GM10266 (cell line): Measurements from ENCODE around the gene ANKRD12.
"Not testable (repeated sequence)": the region's sequence is repeated elsewhere in the genome, so short reads cannot be mapped to it uniquely, and the experiment has no call there.

Experiments used
- DNase-seq: peaks from one replicate; pipeline ENCODE4 v3.0.0; 2012; ENCODE audit errors: extremely low spot score
- CTCF ChIP-seq: IDR thresholded peaks from 2 replicates; pipeline ENCODE4 v1.5.1; 2012; ENCODE audit warnings: mild to moderate bottlenecking, low read depth; ENCODE audit not compliant: control insufficient read depth, insufficient read depth; ENCODE audit errors: missing control alignments

ANKRD12 gene

GRCh38 chr18:9248661-9249060 is 112.1 kb downstream of the ANKRD12 start:
- no peak for DNase-seq

GRCh38 chr18:9249254-9249653 is 112.7 kb downstream of the ANKRD12 start:
- no peak for DNase-seq
- TF ChIP-seq CTCF = no peak

More at GRCh38 chr18:9248661-9249060, 112.1 kb downstream of the ANKRD12 start:
- TF ChIP-seq CTCF = no peak

- TF ChIP-seq CTCF = no peak
- DNase-seq = no peak
Observed at GRCh38 chr18:9259173-9259572, 122.6 kb downstream of the ANKRD12 start.

GRCh38 chr18:9260388-9261380 is 124.1 kb downstream of the ANKRD12 start:
- TF ChIP-seq CTCF = no peak
- DNase-seq = no peak

- DNase-seq = no peak
- TF ChIP-seq CTCF = no peak
Observed at GRCh38 chr18:9263264-9263663, 126.7 kb downstream of the ANKRD12 start.

GRCh38 chr18:9264797-9265196 is 128.2 kb downstream of the ANKRD12 start:
- DNase-seq = not testable (repeated sequence)

- no peak for DNase-seq
- TF ChIP-seq CTCF = no peak
Observed at GRCh38 chr18:9273221-9273620, 136.6 kb downstream of the ANKRD12 start.
